PC-3 (cell line): ENCODE data around the gene CD99L2. TPM values are rescaled to one million over a fixed set of nuclear protein-coding genes. Genes with fewer than 3 reads are reported as not detected.

Experiments used
- ATAC-seq: fragments of 200-7000 bp; cut with Tn5 transposase; 2 replicates; pipeline ENCODE4 v1.9.1; 2020; ENCODE audit warnings: mild to moderate bottlenecking, moderate library complexity
- BruUV-seq: library from RNA; stranded (reverse); fragments of 400-500 nt; replicated peaks from 2 replicates; lab custom pipeline; 2021; lab: Mats Ljungman, UMichigan
- CTCF ChIA-PET: fragments of 300-600 bp; sonication (Branson Sonifier 250); formaldehyde crosslinking; loops from one replicate; lab custom pipeline; 2022; ENCODE audit warnings: antibody characterized with exemption; lab: Charles Lee
- POLR2A ChIA-PET: fragments of 300-600 bp; sonication (Branson Sonifier 250); formaldehyde crosslinking; loops from one replicate; lab custom pipeline; 2022; ENCODE audit warnings: antibody characterized with exemption; ENCODE audit not compliant: unreplicated experiment; lab: Charles Lee
- DNase-seq: peaks from one replicate; pipeline ENCODE4 v3.0.0-alpha.2; 2015
- H2AFZ ChIP-seq: fragments of 300-600 bp; sonication (generic); 2 replicates; pipeline ENCODE4 v1.6.0; 2016; ENCODE audit warnings: antibody characterized with exemption, low read length
- H3F3A ChIP-seq: fragments of 300-600 bp; sonication (generic); one replicate; pipeline ENCODE4 v1.6.0; 2017; ENCODE audit warnings: antibody characterized with exemption, low read length, control low read depth, mild to moderate bottlenecking; ENCODE audit not compliant: unreplicated experiment
- H3K27ac ChIP-seq: fragments of 300-600 bp; sonication (generic); 2 replicates; pipeline ENCODE4 v1.5.1; 2016; ENCODE audit warnings: mild to moderate bottlenecking, low read length
- H3K27me3 ChIP-seq: fragments of 300-600 bp; sonication (generic); 2 replicates; pipeline ENCODE4 v1.6.1; 2016; ENCODE audit warnings: low read length, mixed read lengths
- H3K36me3 ChIP-seq: fragments of 300-600 bp; sonication (generic); 2 replicates; pipeline ENCODE4 v1.6.1; 2016; ENCODE audit warnings: low read depth, mixed run types, low read length, mixed read lengths
- H3K4me1 ChIP-seq: fragments of 300-600 bp; sonication (generic); 2 replicates; pipeline ENCODE4 v1.5.1; 2016; ENCODE audit warnings: low read length; ENCODE audit not compliant: insufficient read depth
- H3K4me2 ChIP-seq: fragments of 300-600 bp; sonication (generic); 2 replicates; pipeline ENCODE4 v1.6.0; 2016; ENCODE audit warnings: low read length
- H3K4me3 ChIP-seq: fragments of 300-600 bp; sonication (generic); 2 replicates; pipeline ENCODE4 v1.5.1; 2016; ENCODE audit warnings: mild to moderate bottlenecking, low read length, mixed read lengths
- H3K79me2 ChIP-seq: fragments of 300-600 bp; sonication (generic); 2 replicates; pipeline ENCODE4 v1.6.1; 2017; ENCODE audit warnings: low read length, mixed read lengths
- H3K9ac ChIP-seq: fragments of 300-600 bp; sonication (generic); 2 replicates; pipeline ENCODE4 v1.6.0; 2016; ENCODE audit warnings: mild to moderate bottlenecking, low read length
- H3K9me2 ChIP-seq: fragments of 300-600 bp; sonication (generic); replicated peaks from 2 replicates; pipeline ENCODE4 v1.6.1; 2016; ENCODE audit warnings: mixed run types, low read length, mixed read lengths
- H3K9me3 ChIP-seq: fragments of 300-600 bp; sonication (generic); 2 replicates; pipeline ENCODE4 v1.6.1; 2016; ENCODE audit warnings: low read length, mixed read lengths
- H4K20me1 ChIP-seq: fragments of 300-600 bp; sonication (generic); 2 replicates; pipeline ENCODE4 v1.6.1; 2016; ENCODE audit warnings: low read length, mixed read lengths
- EZH2 ChIP-seq: fragments of 300-600 bp; sonication (generic); IDR thresholded peaks from one replicate; pipeline ENCODE4 v1.6.1; 2017; ENCODE audit warnings: antibody characterized with exemption, mild to moderate bottlenecking, low read length; ENCODE audit not compliant: unreplicated experiment
- EZH2phosphoT487 ChIP-seq: fragments of 300-600 bp; sonication (generic); IDR thresholded peaks from 2 replicates; pipeline ENCODE4 v1.6.1; 2018; ENCODE audit warnings: mild to moderate bottlenecking, antibody characterized with exemption, low read length, borderline replicate concordance
- intact Hi-C: fragments of 100-400 bp; cut with micrococcal nuclease; formaldehyde crosslinking; loops from 2 replicates; pipeline ENCODE4 v1.9.0; 2023
- total RNA-seq: library from RNA; depleted of rRNA; stranded (reverse); fragments of >200 nt; gene quantifications from 2 replicates; pipeline ENCODE4 v1.2.3, GENCODE V29; 2014
- TF ChIP-seq, protein P1 (sequence below): fragments of 300-600 bp; sonication (generic); conservative IDR thresholded peaks from 2 replicates; pipeline ENCODE4 v1.5.1; 2017; ENCODE audit warnings: antibody characterized with exemption, low read depth, mild to moderate bottlenecking, low read length

CD99L2 gene
- total RNA-seq, 1 experiment from 2014 or later: 9.4 TPM

DNA sequence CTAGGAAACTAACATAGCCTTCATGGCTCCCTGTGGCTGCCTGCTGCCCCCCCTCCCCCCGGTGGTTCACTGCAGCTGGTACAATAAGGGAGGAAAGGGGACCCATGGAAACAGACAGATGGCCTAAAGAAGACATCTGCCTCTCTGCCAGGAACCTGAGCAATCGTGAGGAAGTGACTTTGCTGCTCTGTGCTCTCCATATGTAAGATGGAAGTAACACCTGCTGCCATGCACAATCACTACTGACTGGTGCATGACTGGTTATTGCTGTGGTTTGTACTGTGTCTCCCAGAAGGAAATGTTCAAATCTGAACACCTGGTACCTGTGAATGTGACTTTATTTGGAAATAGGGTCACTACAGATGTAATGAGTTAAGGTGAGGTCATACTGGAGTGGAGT lies 43.6 kb downstream of the CD99L2 start:
- no peaks in the 10 kb centered on the region for H3K9me2 ChIP-seq
- H2AFZ ChIP-seq: no peak overlapping the region
- ChIA-PET CTCF (no interaction called here), POLR2A (no interaction called here)
- no peak overlapping the region for H3K4me2 ChIP-seq
- no peaks in the 10 kb centered on the region for H3K27me3 ChIP-seq
- H3K9me3 ChIP-seq: 0 out of 2 replicates have a peak, but pooled peaks cover 3% of the 10 kb centered on the region
- H3F3A ChIP-seq: no peaks in the 10 kb centered on the region
- no TSS peak for BruUV-seq
- ATAC-seq: no peak
- no peak overlapping the region for H3K9ac ChIP-seq
- H3K4me1 ChIP-seq: 0 out of 2 replicates have a peak, but pooled peaks cover 1% of the 10 kb centered on the region
- no peak for DNase-seq
- intact Hi-C loops: no loop called here
- no peak overlapping the region for H3K27ac ChIP-seq
- H3K4me3 ChIP-seq: no peak overlapping the region
- no peaks in the 10 kb centered on the region; the same call in 1 of the 2 replicates for H3K36me3 ChIP-seq
- H4K20me1 ChIP-seq: no peaks in the 10 kb centered on the region
- TF ChIP-seq, protein P1, sequence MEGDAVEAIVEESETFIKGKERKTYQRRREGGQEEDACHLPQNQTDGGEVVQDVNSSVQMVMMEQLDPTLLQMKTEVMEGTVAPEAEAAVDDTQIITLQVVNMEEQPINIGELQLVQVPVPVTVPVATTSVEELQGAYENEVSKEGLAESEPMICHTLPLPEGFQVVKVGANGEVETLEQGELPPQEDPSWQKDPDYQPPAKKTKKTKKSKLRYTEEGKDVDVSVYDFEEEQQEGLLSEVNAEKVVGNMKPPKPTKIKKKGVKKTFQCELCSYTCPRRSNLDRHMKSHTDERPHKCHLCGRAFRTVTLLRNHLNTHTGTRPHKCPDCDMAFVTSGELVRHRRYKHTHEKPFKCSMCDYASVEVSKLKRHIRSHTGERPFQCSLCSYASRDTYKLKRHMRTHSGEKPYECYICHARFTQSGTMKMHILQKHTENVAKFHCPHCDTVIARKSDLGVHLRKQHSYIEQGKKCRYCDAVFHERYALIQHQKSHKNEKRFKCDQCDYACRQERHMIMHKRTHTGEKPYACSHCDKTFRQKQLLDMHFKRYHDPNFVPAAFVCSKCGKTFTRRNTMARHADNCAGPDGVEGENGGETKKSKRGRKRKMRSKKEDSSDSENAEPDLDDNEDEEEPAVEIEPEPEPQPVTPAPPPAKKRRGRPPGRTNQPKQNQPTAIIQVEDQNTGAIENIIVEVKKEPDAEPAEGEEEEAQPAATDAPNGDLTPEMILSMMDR: no peak
- no peak for TF ChIP-seq EZH2phosphoT487
- TF ChIP-seq EZH2: no peak
- no peaks in the 10 kb centered on the region for H3K79me2 ChIP-seq

DNA sequence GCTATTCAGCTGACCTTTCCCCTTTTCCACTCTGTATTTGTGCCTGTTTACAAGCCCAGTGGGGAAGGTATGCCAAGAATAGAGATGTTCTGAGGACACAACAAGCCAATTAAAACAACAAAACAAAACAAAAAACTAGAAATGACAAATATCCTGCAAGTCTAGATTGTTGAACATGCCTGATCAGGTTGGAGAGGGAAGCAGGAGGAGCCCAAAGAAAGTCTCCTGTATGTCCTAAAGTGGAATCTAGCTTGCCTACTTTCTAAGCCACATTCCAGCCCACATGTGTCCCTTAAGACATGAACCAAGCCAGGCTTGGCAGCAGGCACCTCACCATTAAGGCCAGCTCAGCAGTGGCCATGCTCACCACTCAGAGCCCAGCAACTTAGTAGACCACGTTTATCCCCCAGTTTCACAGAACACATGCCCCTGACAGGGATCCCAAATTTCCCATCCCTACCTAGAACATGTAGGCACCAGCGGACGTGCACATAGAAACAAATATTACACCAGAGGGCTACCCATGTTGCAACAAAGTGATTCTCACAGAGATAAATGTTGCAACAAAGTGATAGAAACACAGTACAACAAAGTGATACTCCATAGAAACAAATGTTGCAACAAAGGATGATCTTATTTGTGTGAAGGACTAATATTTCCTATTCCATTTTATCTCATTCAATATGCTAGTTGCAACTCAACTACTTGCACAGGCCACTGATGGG lies 48.3 kb downstream of the CD99L2 start:
- Histone ChIP-seq H2AFZ (no peak overlapping the region), H3K4me1 (peaks cover 23% of the 10 kb centered on the region), H3K9ac (peak overlapping the region; percentile 73; the same call in 1 of the 2 replicates), H3K79me2 (peaks cover 4% of the 10 kb centered on the region; the same call in 1 of the 2 replicates), H3K4me2 (no peak overlapping the region), H3K4me3 (no peak overlapping the region), H3K27me3 (no peaks in the 10 kb centered on the region), H3K9me2 (no peaks in the 10 kb centered on the region), H3K36me3 (no peaks in the 10 kb centered on the region), H3K9me3 (no peaks in the 10 kb centered on the region), H3K27ac (peak overlapping the region; percentile 91), H4K20me1 (no peaks in the 10 kb centered on the region), H3F3A (no peaks in the 10 kb centered on the region)
- DNase-seq (no peak), ATAC-seq (no peak)
- TF ChIP-seq EZH2: no peak
- TF ChIP-seq EZH2phosphoT487: no peak
- TF ChIP-seq, protein P1: no peak
- ChIA-PET CTCF (no interaction called here), POLR2A (no interaction called here)
- intact Hi-C loops: no loop called here
- no TSS peak for BruUV-seq

DNA sequence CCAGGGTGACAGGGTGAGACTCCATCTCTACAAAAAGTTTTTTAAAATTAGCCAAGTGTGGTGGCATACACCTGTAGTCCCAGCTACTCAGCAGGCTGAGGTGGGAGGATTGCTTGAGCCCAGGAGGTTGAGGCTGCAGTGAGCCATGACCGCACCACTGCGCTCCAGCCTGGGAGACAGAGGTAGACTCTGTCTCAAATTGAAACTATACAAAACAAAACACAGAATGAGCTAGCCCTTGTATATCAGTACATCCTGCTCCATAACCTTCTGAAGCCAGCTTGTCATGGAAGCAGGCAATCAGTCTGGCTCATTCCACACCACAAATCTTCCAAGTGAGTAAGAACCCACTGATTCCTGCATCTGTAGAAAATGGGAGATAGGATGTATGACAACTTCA lies 49.0 kb downstream of the CD99L2 start:
- Histone ChIP-seq H3K4me1 (peaks cover 24% of the 10 kb centered on the region), H3K36me3 (no peaks in the 10 kb centered on the region), H3F3A (no peaks in the 10 kb centered on the region), H3K27ac (peak overlapping the region; percentile 91), H3K27me3 (no peaks in the 10 kb centered on the region), H3K4me2 (no peak overlapping the region), H3K9me2 (no peaks in the 10 kb centered on the region), H3K79me2 (peaks cover 4% of the 10 kb centered on the region; the same call in 1 of the 2 replicates), H3K9ac (peak overlapping the region; percentile 73), H4K20me1 (no peaks in the 10 kb centered on the region), H3K9me3 (no peaks in the 10 kb centered on the region), H2AFZ (no peak overlapping the region), H3K4me3 (no peak overlapping the region)
- intact Hi-C loops: no loop called here
- DNase-seq (peak; percentile 13), ATAC-seq (peak; percentile 8; the same call in 1 of the 2 replicates)
- CTCF ChIA-PET: no interaction called here
- TF ChIP-seq, protein P1: no peak
- TF ChIP-seq EZH2phosphoT487: no peak
- TF ChIP-seq EZH2: no peak
- POLR2A ChIA-PET: no interaction called here
- BruUV-seq: no TSS peak
